Dermis lymphatic vessel endothelial cell (primary cell): Measurements from ENCODE around the gene TBC1D22A. TPM values are rescaled to one million over a fixed set of nuclear protein-coding genes. Genes with fewer than 3 reads are reported as not detected.

Experiments
- total RNA-seq: library from RNA; depleted of rRNA; stranded (reverse); fragments of >200 nt; gene quantifications from 2 replicates; pipeline ENCODE4 v1.2.1, GENCODE V29; 2014

Gene TBC1D22A, protein sequence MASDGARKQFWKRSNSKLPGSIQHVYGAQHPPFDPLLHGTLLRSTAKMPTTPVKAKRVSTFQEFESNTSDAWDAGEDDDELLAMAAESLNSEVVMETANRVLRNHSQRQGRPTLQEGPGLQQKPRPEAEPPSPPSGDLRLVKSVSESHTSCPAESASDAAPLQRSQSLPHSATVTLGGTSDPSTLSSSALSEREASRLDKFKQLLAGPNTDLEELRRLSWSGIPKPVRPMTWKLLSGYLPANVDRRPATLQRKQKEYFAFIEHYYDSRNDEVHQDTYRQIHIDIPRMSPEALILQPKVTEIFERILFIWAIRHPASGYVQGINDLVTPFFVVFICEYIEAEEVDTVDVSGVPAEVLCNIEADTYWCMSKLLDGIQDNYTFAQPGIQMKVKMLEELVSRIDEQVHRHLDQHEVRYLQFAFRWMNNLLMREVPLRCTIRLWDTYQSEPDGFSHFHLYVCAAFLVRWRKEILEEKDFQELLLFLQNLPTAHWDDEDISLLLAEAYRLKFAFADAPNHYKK
- total RNA-seq = 13.9 and 14.7 TPM in 2 replicates

DNA sequence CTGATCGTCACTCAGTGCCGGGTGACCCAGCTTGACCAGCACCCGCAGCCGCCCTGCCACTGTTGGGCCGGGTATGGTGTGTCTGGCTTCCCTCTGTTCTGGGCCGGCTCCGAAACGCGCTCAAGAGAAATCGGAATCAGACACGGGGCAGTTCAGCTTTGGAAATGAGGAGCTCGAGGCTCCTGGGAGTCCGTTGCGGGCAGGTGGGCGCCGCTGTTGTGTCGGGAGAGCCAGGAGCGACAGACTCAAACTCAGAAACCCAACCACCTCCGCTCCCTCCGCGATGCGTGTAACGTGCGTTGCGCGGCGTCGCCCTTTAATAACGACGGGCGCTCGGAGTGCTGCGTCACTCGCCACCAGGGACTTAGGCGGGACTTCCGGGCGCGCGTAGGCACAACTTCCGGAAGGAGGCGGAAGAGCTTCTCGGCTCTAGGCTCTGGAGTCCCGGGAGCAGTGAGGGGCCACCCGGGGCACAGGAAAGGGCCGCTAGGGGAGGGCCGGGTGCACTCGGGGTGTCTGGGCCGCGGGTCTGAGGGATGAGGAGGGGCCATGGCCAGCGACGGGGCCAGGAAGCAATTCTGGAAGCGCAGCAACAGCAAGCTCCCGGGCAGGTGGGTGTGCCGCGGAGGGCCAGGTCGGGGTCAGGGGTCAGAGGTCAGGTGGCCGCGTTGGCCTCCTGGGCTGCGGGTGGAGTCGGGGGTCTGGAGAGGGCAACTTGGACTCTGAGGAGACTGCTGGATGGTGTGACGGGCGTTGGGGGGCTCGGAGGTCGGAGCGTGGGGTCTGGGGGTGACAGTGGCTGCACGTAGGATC lies at the start of gene TBC1D22A:
Gene TBC1D22A (plus strand): TSS at position 413 of the 813 bp plus-strand sequence. CDS start 137 bp downstream, at position 550.

GRCh38 chr22:46737976-46738646 lies 24.3 kb upstream of the TBC1D22A start, which contains the start of gene CERK:
CERK (minus strand) TSS chr22:46738252; CDS start chr22:46738148, 104 bp downstream.

Other genes with a start within 250 kb of the TBC1D22A start
- gene CELSR1, start 225.0 kb upstream of the TBC1D22A start, total RNA-seq = 20.2 and 24.1 TPM in 2 replicates
- gene GRAMD4, start 142.3 kb upstream of the TBC1D22A start, total RNA-seq = 41.6 and 49.4 TPM in 2 replicates
- gene CERK, start 24.4 kb upstream of the TBC1D22A start, total RNA-seq = 71.0 and 143 TPM in 2 replicates